Natural killer cell (primary cell): ENCODE measurements around the gene PTPRN2. TPM values are rescaled to one million over a fixed set of nuclear protein-coding genes. Genes with fewer than 3 reads are reported as not detected.

ENCODE experiments used
- ATAC-seq, 3 donors: fragments of 150-1000 bp in 2 of 3; fragments of 200-7000 bp in 1 of 3; cut with Tn5 transposase; 1 replicate in 1 of 3; 2 replicates in 2 of 3; pipeline ENCODE4 v1.10.0; 2021; ENCODE audit warnings: mild to moderate bottlenecking in 2 of 3, moderate library complexity in 2 of 3
- DNase-seq, 2 donors: peaks; one replicate each; pipeline versions ENCODE4 v3.0.0 to v3.0.0-alpha.2; 2013 to 2021; ENCODE audit warnings: mixed read lengths in 1 of 2
- H3K27ac ChIP-seq: one replicate; pipeline ENCODE4 v1.5.1; 2013; ENCODE audit warnings: mild to moderate bottlenecking, low read length
- H3K27me3 ChIP-seq: one replicate; pipeline ENCODE4 v1.6.1; 2013; ENCODE audit warnings: low read length; ENCODE audit not compliant: control insufficient read depth, insufficient read depth
- H3K36me3 ChIP-seq: one replicate; pipeline ENCODE4 v1.6.1; 2013; ENCODE audit warnings: low read length; ENCODE audit not compliant: control insufficient read depth, insufficient read depth
- H3K4me1 ChIP-seq: one replicate; pipeline ENCODE4 v1.6.1; 2013; ENCODE audit warnings: low read length; ENCODE audit not compliant: control insufficient read depth, insufficient read depth
- H3K4me3 ChIP-seq: one replicate; pipeline ENCODE4 v1.5.1; 2013; ENCODE audit warnings: low read length
- H3K9me3 ChIP-seq: one replicate; pipeline ENCODE4 v1.6.1; 2013; ENCODE audit warnings: low read length; ENCODE audit not compliant: control insufficient read depth, insufficient read depth
- H3K27ac Mint-ChIP-seq, 2 donors: one replicate each; pipeline ENCODE4 v1.8.0; 2022; ENCODE audit warnings: mild to moderate bottlenecking in 2 of 2, mixed read lengths in 2 of 2, moderate library complexity in 1 of 2
- H3K27me3 Mint-ChIP-seq, 2 donors: one replicate each; pipeline ENCODE4 v1.8.0; 2022; ENCODE audit warnings: low read depth in 2 of 2, mixed read lengths in 2 of 2
- H3K36me3 Mint-ChIP-seq: one replicate; pipeline ENCODE4 v1.8.0; 2022; ENCODE audit warnings: mixed read lengths
- H3K4me1 Mint-ChIP-seq, 2 donors: one replicate each; pipeline ENCODE4 v1.8.0; 2022; ENCODE audit warnings: mixed read lengths in 2 of 2
- H3K4me3 Mint-ChIP-seq: one replicate; pipeline ENCODE4 v1.8.0; 2022; ENCODE audit warnings: mild to moderate bottlenecking, moderate library complexity, mixed read lengths
- H3K9me3 Mint-ChIP-seq, 2 donors: one replicate each; pipeline ENCODE4 v1.8.0; 2022; ENCODE audit warnings: mixed read lengths in 2 of 2
- WGBS: methylation state at CpG from one replicate; pipeline ENCODE4 v1.1.7; 2013; ENCODE audit warnings: missing lambda C conversion rate; ENCODE audit not compliant: insufficient coverage; 5-methylcytosine and 5-hydroxymethylcytosine counted together
- intact Hi-C: fragments of 100-400 bp; cut with micrococcal nuclease; formaldehyde crosslinking; loops from one replicate; pipeline ENCODE4 v1.14.2; 2022
- total RNA-seq, 4 donors: library from RNA; stranded (reverse); fragments of 120-200 nt in 1 of 4; gene quantifications; one replicate each; pipeline versions ENCODE4 v1.2.3 to v1.2.4, GENCODE V29; 2013 to 2022
- TF ChIP-seq, protein P1 (sequence below): fragments of 200-600 bp; IDR thresholded peaks from one replicate; pipeline ENCODE4 v1.8.0; 2022; ENCODE audit warnings: antibody characterized with exemption

The PTPRN2 gene
- total RNA-seq, 3 donors from 2014 or later (not counting 1 experiment from before 2014, with no cell fraction given) = 1.3 to 2.5 (median 1.9) TPM

GRCh38 chr7:157832866-157833607 is 754.6 kb downstream of the PTPRN2 start:
- Histone ChIP-seq H3K4me1 (no peaks in the 10 kb centered on the region), H3K27me3 (no peaks in the 10 kb centered on the region), H3K9me3 (no peaks in the 10 kb centered on the region), H3K27ac (no peak overlapping the region), H3K4me3 (no peak overlapping the region), H3K36me3 (no peaks in the 10 kb centered on the region)
- no peak for DNase-seq
- no peaks in the 10 kb centered on the region for H3K9me3 Mint-ChIP-seq
- intact Hi-C loops = no loop called here
- no peak overlapping the region for H3K27ac Mint-ChIP-seq
- no peaks in the 10 kb centered on the region for H3K4me1 Mint-ChIP-seq
- H3K36me3 Mint-ChIP-seq = no peaks in the 10 kb centered on the region
- ATAC-seq = no peak
- no peaks in the 10 kb centered on the region for H3K27me3 Mint-ChIP-seq
- 91% methylated on average over 35 of the region's 35 CpGs for WGBS
- TF ChIP-seq, protein P1, sequence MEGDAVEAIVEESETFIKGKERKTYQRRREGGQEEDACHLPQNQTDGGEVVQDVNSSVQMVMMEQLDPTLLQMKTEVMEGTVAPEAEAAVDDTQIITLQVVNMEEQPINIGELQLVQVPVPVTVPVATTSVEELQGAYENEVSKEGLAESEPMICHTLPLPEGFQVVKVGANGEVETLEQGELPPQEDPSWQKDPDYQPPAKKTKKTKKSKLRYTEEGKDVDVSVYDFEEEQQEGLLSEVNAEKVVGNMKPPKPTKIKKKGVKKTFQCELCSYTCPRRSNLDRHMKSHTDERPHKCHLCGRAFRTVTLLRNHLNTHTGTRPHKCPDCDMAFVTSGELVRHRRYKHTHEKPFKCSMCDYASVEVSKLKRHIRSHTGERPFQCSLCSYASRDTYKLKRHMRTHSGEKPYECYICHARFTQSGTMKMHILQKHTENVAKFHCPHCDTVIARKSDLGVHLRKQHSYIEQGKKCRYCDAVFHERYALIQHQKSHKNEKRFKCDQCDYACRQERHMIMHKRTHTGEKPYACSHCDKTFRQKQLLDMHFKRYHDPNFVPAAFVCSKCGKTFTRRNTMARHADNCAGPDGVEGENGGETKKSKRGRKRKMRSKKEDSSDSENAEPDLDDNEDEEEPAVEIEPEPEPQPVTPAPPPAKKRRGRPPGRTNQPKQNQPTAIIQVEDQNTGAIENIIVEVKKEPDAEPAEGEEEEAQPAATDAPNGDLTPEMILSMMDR = no peak
- H3K4me3 Mint-ChIP-seq = no peak overlapping the region

- Mint-ChIP-seq H3K9me3 (no peaks in the 10 kb centered on the region), H3K27me3 (no peaks in the 10 kb centered on the region), H3K4me3 (no peak overlapping the region), H3K27ac (no peak overlapping the region), H3K4me1 (no peaks in the 10 kb centered on the region), H3K36me3 (no peaks in the 10 kb centered on the region)
- Histone ChIP-seq H3K4me3 (no peak overlapping the region), H3K4me1 (no peaks in the 10 kb centered on the region), H3K27me3 (no peaks in the 10 kb centered on the region), H3K27ac (no peak overlapping the region), H3K9me3 (no peaks in the 10 kb centered on the region), H3K36me3 (no peaks in the 10 kb centered on the region)
- TF ChIP-seq, protein P1 = no peak
- no peak for ATAC-seq
- no peak for DNase-seq
- intact Hi-C loops = no loop called here
- WGBS = 62% methylated on average over 6 of the region's 6 CpGs
Observed at GRCh38 chr7:157832421-157832820, 755.2 kb downstream of the PTPRN2 start.

GRCh38 chr7:157832006-157832405 is 755.6 kb downstream of the PTPRN2 start:
- ATAC-seq (no peak), DNase-seq (no peak)
- Mint-ChIP-seq H3K27ac (no peak overlapping the region), H3K4me1 (no peaks in the 10 kb centered on the region), H3K27me3 (no peaks in the 10 kb centered on the region), H3K4me3 (no peak overlapping the region), H3K36me3 (no peaks in the 10 kb centered on the region), H3K9me3 (no peaks in the 10 kb centered on the region)
- TF ChIP-seq, protein P1 = no peak
- no peaks in the 10 kb centered on the region for H3K27me3 ChIP-seq
- H3K36me3 ChIP-seq = no peaks in the 10 kb centered on the region
- no peak overlapping the region for H3K4me3 ChIP-seq
- intact Hi-C loops = no loop called here
- WGBS = 93% methylated on average over 16 of the region's 16 CpGs
- no peaks in the 10 kb centered on the region for H3K4me1 ChIP-seq
- H3K9me3 ChIP-seq = no peaks in the 10 kb centered on the region
- H3K27ac ChIP-seq = no peak overlapping the region
